GM23338 (cell line): ENCODE measurements around the gene EXOC4. TPM values are rescaled to one million over a fixed set of nuclear protein-coding genes. Genes with fewer than 3 reads are reported as not detected.

ENCODE experiments used
- ATAC-seq: fragments of 200-7000 bp; cut with Tn5 transposase; 3 replicates; pipeline ENCODE4 v1.9.1; 2020
- DNase-seq: peaks from one replicate; pipeline ENCODE4 v3.0.0-alpha.2; 2015; ENCODE audit warnings: low spot score
- H2AFZ ChIP-seq: fragments of 200-600 bp; sonication (generic); 2 replicates; pipeline ENCODE4 v1.8.0; 2016; ENCODE audit warnings: antibody characterized with exemption, mild to moderate bottlenecking, moderate library complexity
- H3F3A ChIP-seq: fragments of 200-600 bp; sonication (generic); replicated peaks from 2 replicates; pipeline ENCODE4 v1.8.0; 2017; ENCODE audit warnings: antibody characterized with exemption, mixed run types, low read depth
- H3K27ac ChIP-seq: fragments of 200-600 bp; sonication (generic); 2 replicates; pipeline ENCODE4 v1.6.1; 2016; ENCODE audit warnings: low read depth
- H3K27me3 ChIP-seq: fragments of 200-600 bp; sonication (generic); 2 replicates; pipeline ENCODE4 v1.8.0; 2016; ENCODE audit warnings: mild to moderate bottlenecking, mixed run types, moderate library complexity; ENCODE audit not compliant: insufficient read depth
- H3K36me3 ChIP-seq: fragments of 200-600 bp; sonication (generic); 2 replicates; pipeline ENCODE4 v1.8.0; 2016; ENCODE audit warnings: mild to moderate bottlenecking; ENCODE audit not compliant: insufficient read depth
- H3K4me1 ChIP-seq: fragments of 200-600 bp; sonication (generic); 2 replicates; pipeline ENCODE4 v1.8.0; 2016; ENCODE audit warnings: mild to moderate bottlenecking, moderate library complexity; ENCODE audit not compliant: insufficient read depth
- H3K4me2 ChIP-seq: fragments of 200-600 bp; sonication (generic); 2 replicates; pipeline ENCODE4 v1.7.1; 2017; ENCODE audit warnings: mixed run types
- H3K4me3 ChIP-seq: fragments of 200-600 bp; sonication (generic); 2 replicates; pipeline ENCODE4 v1.6.1; 2016; ENCODE audit warnings: mixed run types
- H3K79me2 ChIP-seq: fragments of 200-600 bp; sonication (generic); replicated peaks from 2 replicates; pipeline ENCODE4 v1.8.0; 2017; ENCODE audit warnings: mild to moderate bottlenecking; ENCODE audit not compliant: insufficient read depth
- H3K9me2 ChIP-seq: fragments of 200-600 bp; sonication (generic); 2 replicates; pipeline ENCODE4 v1.8.0; 2017; ENCODE audit not compliant: insufficient read depth
- H4K20me1 ChIP-seq: fragments of 200-600 bp; sonication (generic); replicated peaks from 2 replicates; pipeline ENCODE4 v1.8.0; 2017; ENCODE audit warnings: mild to moderate bottlenecking; ENCODE audit not compliant: insufficient read depth
- H3K27ac Mint-ChIP-seq: 2 replicates; pipeline ENCODE4 v1.8.0; 2020; ENCODE audit warnings: inconsistent platforms, mild to moderate bottlenecking, moderate library complexity, mixed read lengths
- H3K27me3 Mint-ChIP-seq: 3 replicates; pipeline ENCODE4 v1.8.0; 2022; ENCODE audit warnings: low read depth, mild to moderate bottlenecking, moderate library complexity, mixed read lengths, inconsistent platforms; ENCODE audit not compliant: insufficient read depth, poor library complexity
- H3K36me3 Mint-ChIP-seq: 3 replicates; pipeline ENCODE4 v1.8.0; 2021; ENCODE audit warnings: low read depth, mild to moderate bottlenecking, inconsistent platforms, moderate library complexity, mixed read lengths
- H3K4me1 Mint-ChIP-seq: 3 replicates; pipeline ENCODE4 v1.8.0; 2020; ENCODE audit warnings: mild to moderate bottlenecking, inconsistent platforms, mixed read lengths
- H3K4me3 Mint-ChIP-seq: 3 replicates; pipeline ENCODE4 v1.8.0; 2021; ENCODE audit warnings: moderate library complexity, mild to moderate bottlenecking, inconsistent platforms, mixed read lengths
- H3K9me3 Mint-ChIP-seq: 3 replicates; pipeline ENCODE4 v1.8.0; 2020; ENCODE audit warnings: moderate library complexity, mild to moderate bottlenecking, inconsistent platforms, mixed read lengths
- CREB1 ChIP-seq: fragments of 250-450 bp; sonication (Bioruptor Pico); IDR thresholded peaks from 2 replicates; pipeline ENCODE4 v1.5.0; 2020; ENCODE audit warnings: low read depth, mild to moderate bottlenecking, moderate library complexity
- EZH2phosphoT487 ChIP-seq: fragments of 200-600 bp; sonication (generic); IDR thresholded peaks from one replicate; pipeline ENCODE4 v1.8.1; 2018; ENCODE audit warnings: antibody characterized with exemption; ENCODE audit not compliant: unreplicated experiment
- JUNB ChIP-seq: IDR thresholded peaks from one replicate; pipeline ENCODE4 v1.6.1; 2016; ENCODE audit warnings: antibody characterized with exemption; ENCODE audit not compliant: unreplicated experiment
- NANOG ChIP-seq: IDR thresholded peaks from 2 replicates; pipeline ENCODE4 v1.6.1; 2016; ENCODE audit warnings: antibody characterized with exemption, borderline replicate concordance
- STAT1 ChIP-seq: IDR thresholded peaks from one replicate; pipeline ENCODE4 v1.6.1; 2016; ENCODE audit warnings: antibody characterized with exemption; ENCODE audit not compliant: unreplicated experiment
- ZNF114 ChIP-seq: fragments of 250-450 bp; sonication (Bioruptor Pico); IDR thresholded peaks from 2 replicates; pipeline ENCODE4 v1.5.0; 2020; ENCODE audit warnings: mild to moderate bottlenecking, moderate library complexity
- ZNF331 ChIP-seq: fragments of 250-450 bp; sonication (Bioruptor Pico); IDR thresholded peaks from 2 replicates; pipeline ENCODE4 v1.5.0; 2020; ENCODE audit warnings: low read depth, mild to moderate bottlenecking, moderate library complexity
- polyA plus RNA-seq: library from polyadenylated mRNA; unstranded; fragments of >200 nt; fragmentation: Nextera tagmentation; extraction: Ambion mirVana; gene quantifications from 2 replicates; pipeline ENCODE4 v1.2.1, GENCODE V29; 2016
- total RNA-seq: library from RNA; depleted of rRNA; stranded (reverse); fragments of >200 nt; shearing (Covaris generic); gene quantifications from 2 replicates; pipeline ENCODE4 v1.2.3, GENCODE V29; 2014
- TF ChIP-seq, protein P1 (sequence below): fragments of 250-450 bp; sonication (Bioruptor Pico); IDR thresholded peaks from 2 replicates; pipeline ENCODE4 v1.5.0; 2020; ENCODE audit warnings: mild to moderate bottlenecking, moderate library complexity
- TF ChIP-seq, protein P2 (sequence below): IDR thresholded peaks from one replicate; pipeline ENCODE4 v1.6.1; 2018; ENCODE audit warnings: antibody characterized with exemption; ENCODE audit not compliant: unreplicated experiment
- TF ChIP-seq, protein P3 (sequence below): IDR thresholded peaks from 2 replicates; pipeline ENCODE4 v1.6.1; 2016; ENCODE audit warnings: antibody characterized with exemption

Gene EXOC4
- total and polyA plus RNA-seq, 2 experiments from 2014 or later = 37.5 to 52.7 TPM

DNA sequence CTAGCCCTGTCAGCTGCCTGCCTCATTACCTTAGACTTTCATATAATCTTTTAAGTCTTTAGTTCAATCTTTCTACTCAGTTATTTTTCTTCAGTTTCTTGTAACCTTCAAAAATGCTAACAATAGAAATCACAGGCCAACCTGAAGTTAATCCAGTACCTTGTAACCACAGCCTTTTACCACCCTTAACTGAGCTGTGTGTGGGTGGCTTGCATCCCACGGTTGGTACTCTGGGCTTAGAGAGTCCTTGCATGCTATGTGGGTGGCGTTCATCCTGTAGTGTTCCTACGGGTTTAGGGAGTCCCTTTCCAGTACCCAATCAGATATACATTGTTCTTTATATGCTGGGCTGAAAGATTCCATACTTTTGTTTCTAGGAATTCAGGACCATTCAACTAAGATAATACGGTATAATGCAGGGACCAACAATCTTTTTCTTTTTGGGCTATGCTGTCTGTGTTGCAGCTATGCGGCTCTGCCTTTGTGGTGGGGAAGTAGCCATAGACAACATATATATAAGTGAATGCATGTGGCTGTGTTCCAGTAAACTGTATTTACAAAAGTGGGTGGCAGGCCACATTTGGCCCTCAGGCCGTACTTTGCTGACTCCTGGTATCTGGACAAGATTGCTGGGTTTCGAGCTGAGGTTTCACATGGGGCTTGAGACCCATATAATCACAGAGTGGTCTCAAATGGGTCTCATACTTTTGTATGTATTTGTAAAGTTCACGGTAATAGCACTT, 593.5 kb downstream of the EXOC4 start:
- no peak overlapping the region for H3K4me2 ChIP-seq
- H2AFZ ChIP-seq = no peak overlapping the region
- H3K79me2 ChIP-seq = no peaks in the 10 kb centered on the region
- no peaks in the 10 kb centered on the region for H3F3A ChIP-seq
- H3K27ac Mint-ChIP-seq = no peak overlapping the region
- H3K4me1 ChIP-seq = no peaks in the 10 kb centered on the region
- H3K27me3 ChIP-seq = no peaks in the 10 kb centered on the region
- H3K36me3 ChIP-seq = no peaks in the 10 kb centered on the region
- no peaks in the 10 kb centered on the region; the same call in 2 of the 3 replicates for H3K4me1 Mint-ChIP-seq
- H3K4me3 ChIP-seq = no peak overlapping the region
- no peak for TF ChIP-seq STAT1
- no peak for TF ChIP-seq ZNF331 (CRISPR knock-in tag)
- no peak for TF ChIP-seq CREB1
- TF ChIP-seq, protein P1, sequence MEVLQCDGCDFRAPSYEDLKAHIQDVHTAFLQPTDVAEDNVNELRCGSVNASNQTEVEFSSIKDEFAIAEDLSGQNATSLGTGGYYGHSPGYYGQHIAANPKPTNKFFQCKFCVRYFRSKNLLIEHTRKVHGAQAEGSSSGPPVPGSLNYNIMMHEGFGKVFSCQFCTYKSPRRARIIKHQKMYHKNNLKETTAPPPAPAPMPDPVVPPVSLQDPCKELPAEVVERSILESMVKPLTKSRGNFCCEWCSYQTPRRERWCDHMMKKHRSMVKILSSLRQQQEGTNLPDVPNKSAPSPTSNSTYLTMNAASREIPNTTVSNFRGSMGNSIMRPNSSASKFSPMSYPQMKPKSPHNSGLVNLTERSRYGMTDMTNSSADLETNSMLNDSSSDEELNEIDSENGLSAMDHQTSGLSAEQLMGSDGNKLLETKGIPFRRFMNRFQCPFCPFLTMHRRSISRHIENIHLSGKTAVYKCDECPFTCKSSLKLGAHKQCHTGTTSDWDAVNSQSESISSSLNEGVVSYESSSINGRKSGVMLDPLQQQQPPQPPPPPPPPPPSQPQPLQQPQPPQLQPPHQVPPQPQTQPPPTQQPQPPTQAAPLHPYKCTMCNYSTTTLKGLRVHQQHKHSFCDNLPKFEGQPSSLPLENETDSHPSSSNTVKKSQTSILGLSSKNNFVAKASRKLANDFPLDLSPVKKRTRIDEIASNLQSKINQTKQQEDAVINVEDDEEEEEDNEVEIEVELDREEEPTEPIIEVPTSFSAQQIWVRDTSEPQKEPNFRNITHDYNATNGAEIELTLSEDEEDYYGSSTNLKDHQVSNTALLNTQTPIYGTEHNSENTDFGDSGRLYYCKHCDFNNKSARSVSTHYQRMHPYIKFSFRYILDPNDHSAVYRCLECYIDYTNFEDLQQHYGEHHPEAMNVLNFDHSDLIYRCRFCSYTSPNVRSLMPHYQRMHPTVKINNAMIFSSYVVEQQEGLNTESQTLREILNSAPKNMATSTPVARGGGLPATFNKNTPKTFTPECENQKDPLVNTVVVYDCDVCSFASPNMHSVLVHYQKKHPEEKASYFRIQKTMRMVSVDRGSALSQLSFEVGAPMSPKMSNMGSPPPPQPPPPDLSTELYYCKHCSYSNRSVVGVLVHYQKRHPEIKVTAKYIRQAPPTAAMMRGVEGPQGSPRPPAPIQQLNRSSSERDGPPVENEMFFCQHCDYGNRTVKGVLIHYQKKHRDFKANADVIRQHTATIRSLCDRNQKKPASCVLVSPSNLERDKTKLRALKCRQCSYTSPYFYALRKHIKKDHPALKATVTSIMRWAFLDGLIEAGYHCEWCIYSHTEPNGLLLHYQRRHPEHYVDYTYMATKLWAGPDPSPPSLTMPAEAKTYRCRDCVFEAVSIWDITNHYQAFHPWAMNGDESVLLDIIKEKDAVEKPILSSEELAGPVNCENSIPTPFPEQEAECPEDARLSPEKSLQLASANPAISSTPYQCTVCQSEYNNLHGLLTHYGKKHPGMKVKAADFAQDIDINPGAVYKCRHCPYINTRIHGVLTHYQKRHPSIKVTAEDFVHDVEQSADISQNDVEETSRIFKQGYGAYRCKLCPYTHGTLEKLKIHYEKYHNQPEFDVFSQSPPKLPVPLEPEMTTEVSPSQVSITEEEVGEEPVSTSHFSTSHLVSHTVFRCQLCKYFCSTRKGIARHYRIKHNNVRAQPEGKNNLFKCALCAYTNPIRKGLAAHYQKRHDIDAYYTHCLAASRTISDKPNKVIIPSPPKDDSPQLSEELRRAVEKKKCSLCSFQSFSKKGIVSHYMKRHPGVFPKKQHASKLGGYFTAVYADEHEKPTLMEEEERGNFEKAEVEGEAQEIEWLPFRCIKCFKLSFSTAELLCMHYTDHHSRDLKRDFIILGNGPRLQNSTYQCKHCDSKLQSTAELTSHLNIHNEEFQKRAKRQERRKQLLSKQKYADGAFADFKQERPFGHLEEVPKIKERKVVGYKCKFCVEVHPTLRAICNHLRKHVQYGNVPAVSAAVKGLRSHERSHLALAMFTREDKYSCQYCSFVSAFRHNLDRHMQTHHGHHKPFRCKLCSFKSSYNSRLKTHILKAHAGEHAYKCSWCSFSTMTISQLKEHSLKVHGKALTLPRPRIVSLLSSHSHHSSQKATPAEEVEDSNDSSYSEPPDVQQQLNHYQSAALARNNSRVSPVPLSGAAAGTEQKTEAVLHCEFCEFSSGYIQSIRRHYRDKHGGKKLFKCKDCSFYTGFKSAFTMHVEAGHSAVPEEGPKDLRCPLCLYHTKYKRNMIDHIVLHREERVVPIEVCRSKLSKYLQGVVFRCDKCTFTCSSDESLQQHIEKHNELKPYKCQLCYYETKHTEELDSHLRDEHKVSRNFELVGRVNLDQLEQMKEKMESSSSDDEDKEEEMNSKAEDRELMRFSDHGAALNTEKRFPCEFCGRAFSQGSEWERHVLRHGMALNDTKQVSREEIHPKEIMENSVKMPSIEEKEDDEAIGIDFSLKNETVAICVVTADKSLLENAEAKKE = no peak
- TF ChIP-seq, protein P2, sequence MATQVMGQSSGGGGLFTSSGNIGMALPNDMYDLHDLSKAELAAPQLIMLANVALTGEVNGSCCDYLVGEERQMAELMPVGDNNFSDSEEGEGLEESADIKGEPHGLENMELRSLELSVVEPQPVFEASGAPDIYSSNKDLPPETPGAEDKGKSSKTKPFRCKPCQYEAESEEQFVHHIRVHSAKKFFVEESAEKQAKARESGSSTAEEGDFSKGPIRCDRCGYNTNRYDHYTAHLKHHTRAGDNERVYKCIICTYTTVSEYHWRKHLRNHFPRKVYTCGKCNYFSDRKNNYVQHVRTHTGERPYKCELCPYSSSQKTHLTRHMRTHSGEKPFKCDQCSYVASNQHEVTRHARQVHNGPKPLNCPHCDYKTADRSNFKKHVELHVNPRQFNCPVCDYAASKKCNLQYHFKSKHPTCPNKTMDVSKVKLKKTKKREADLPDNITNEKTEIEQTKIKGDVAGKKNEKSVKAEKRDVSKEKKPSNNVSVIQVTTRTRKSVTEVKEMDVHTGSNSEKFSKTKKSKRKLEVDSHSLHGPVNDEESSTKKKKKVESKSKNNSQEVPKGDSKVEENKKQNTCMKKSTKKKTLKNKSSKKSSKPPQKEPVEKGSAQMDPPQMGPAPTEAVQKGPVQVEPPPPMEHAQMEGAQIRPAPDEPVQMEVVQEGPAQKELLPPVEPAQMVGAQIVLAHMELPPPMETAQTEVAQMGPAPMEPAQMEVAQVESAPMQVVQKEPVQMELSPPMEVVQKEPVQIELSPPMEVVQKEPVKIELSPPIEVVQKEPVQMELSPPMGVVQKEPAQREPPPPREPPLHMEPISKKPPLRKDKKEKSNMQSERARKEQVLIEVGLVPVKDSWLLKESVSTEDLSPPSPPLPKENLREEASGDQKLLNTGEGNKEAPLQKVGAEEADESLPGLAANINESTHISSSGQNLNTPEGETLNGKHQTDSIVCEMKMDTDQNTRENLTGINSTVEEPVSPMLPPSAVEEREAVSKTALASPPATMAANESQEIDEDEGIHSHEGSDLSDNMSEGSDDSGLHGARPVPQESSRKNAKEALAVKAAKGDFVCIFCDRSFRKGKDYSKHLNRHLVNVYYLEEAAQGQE = no peak
- TF ChIP-seq JUNB = no peak
- TF ChIP-seq, protein P3, sequence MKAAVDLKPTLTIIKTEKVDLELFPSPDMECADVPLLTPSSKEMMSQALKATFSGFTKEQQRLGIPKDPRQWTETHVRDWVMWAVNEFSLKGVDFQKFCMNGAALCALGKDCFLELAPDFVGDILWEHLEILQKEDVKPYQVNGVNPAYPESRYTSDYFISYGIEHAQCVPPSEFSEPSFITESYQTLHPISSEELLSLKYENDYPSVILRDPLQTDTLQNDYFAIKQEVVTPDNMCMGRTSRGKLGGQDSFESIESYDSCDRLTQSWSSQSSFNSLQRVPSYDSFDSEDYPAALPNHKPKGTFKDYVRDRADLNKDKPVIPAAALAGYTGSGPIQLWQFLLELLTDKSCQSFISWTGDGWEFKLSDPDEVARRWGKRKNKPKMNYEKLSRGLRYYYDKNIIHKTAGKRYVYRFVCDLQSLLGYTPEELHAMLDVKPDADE = no peak
- TF ChIP-seq ZNF114 = no peak
- TF ChIP-seq EZH2phosphoT487 = no peak
- no peak for TF ChIP-seq NANOG
- ATAC-seq = peak; percentile 47
- no peak overlapping the region for H3K4me3 Mint-ChIP-seq
- H3K9me3 Mint-ChIP-seq = no peaks in the 10 kb centered on the region
- no peak overlapping the region for H3K27ac ChIP-seq
- H3K9me2 ChIP-seq = no peaks in the 10 kb centered on the region
- no peaks in the 10 kb centered on the region for H3K27me3 Mint-ChIP-seq
- no peak for DNase-seq
- no peaks in the 10 kb centered on the region; the same call in 1 of the 2 replicates for H4K20me1 ChIP-seq
- no peaks in the 10 kb centered on the region for H3K36me3 Mint-ChIP-seq
